ENCODE results near the gene PRDM16. TPM values are rescaled to one million over a fixed set of nuclear protein-coding genes. Genes with fewer than 3 reads are reported as not detected.

The PRDM16 gene
- total RNA-seq, 1 experiment from 2014 or later = 0.04 TPM

GRCh38 chr1:3103967-3104677 is 35.1 kb downstream of the PRDM16 start:
- Histone ChIP-seq H3K27me3 (ENCODE audit: low read length) (peaks cover 96% of the 10 kb centered on the region), H4K20me1 (ENCODE audit: low read length) (no peaks in the 10 kb centered on the region), H3F3A (ENCODE audit: low read length, unreplicated experiment) (no peaks in the 10 kb centered on the region), H2AFZ (ENCODE audit: low read length) (no peak overlapping the region), H3K4me1 (ENCODE audit: insufficient read depth, low read length) (no peaks in the 10 kb centered on the region), H3K9me2 (replicated peaks; ENCODE audit: low read length) (no peaks in the 10 kb centered on the region), H3K9me3 (ENCODE audit: low read length) (no peaks in the 10 kb centered on the region), H3K4me2 (ENCODE audit: low read length) (no peak overlapping the region), H3K9ac (ENCODE audit: low read length) (no peak overlapping the region), H3K27ac (ENCODE audit: low read length) (no peak overlapping the region), H3K36me3 (ENCODE audit: low read depth, low read length) (no peaks in the 10 kb centered on the region), H3K4me3 (ENCODE audit: low read length) (no peak overlapping the region), H3K79me2 (ENCODE audit: low read length) (no peaks in the 10 kb centered on the region)
- CTCF ChIA-PET = no interaction called here
- no TSS peak for BruUV-seq (replicated peaks)
- intact Hi-C loops (cut with micrococcal nuclease) = no loop called here
- no peak for TF ChIP-seq EZH2phosphoT487 (IDR thresholded peaks at IDR 0.05; ENCODE audit: borderline replicate concordance, low read length)
- no peak for TF ChIP-seq EZH2 (IDR thresholded peaks at IDR 0.05; ENCODE audit: low read length, unreplicated experiment)
- TF ChIP-seq, protein P1, sequence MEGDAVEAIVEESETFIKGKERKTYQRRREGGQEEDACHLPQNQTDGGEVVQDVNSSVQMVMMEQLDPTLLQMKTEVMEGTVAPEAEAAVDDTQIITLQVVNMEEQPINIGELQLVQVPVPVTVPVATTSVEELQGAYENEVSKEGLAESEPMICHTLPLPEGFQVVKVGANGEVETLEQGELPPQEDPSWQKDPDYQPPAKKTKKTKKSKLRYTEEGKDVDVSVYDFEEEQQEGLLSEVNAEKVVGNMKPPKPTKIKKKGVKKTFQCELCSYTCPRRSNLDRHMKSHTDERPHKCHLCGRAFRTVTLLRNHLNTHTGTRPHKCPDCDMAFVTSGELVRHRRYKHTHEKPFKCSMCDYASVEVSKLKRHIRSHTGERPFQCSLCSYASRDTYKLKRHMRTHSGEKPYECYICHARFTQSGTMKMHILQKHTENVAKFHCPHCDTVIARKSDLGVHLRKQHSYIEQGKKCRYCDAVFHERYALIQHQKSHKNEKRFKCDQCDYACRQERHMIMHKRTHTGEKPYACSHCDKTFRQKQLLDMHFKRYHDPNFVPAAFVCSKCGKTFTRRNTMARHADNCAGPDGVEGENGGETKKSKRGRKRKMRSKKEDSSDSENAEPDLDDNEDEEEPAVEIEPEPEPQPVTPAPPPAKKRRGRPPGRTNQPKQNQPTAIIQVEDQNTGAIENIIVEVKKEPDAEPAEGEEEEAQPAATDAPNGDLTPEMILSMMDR (conservative IDR thresholded peaks at IDR 0.05; ENCODE audit: low read depth, low read length) = no peak
- DNase-seq (no peak), ATAC-seq (no peak)
- POLR2A ChIA-PET (ENCODE audit: unreplicated experiment) = no interaction called here

DNA sequence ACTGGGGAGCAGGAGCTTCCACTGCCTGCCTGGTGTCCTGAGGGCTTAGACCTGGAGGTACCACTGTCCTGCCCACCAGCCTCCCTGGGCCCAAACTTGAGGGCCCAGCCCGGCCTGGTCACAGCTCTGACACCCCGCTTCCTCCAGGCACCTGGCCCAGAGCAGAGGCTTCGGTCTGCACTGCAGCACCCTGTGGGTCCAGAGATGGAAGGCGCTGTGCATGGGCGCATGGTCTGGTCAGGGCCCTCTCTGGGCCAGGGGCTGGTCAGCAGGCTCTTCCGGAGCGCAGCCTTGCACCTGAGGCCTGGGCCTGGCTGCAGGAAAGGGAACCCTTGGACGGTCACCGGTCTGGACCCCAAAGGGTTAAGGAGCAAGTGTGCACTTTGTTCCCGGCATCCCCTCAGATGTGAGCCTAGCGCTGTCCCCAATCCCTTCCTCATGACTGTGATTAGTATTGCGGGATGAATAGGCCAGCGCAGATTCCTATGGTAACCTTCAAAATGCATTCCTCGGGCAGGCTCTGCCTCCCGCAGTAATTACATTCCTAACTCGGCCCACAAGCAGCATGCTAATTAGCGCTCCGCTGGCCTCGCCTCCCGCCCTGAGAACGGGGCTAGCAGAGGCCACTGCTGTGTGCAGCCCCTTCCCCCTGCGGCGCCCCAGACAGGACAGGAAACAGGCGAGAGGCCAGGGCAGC is 36.3 kb downstream of the PRDM16 start:
- no peak for TF ChIP-seq EZH2phosphoT487 (IDR thresholded peaks at IDR 0.05; ENCODE audit: borderline replicate concordance, low read length)
- no peak for TF ChIP-seq EZH2 (IDR thresholded peaks at IDR 0.05; ENCODE audit: low read length, unreplicated experiment)
- TF ChIP-seq, protein P1 (conservative IDR thresholded peaks at IDR 0.05; ENCODE audit: low read depth, low read length) = no peak
- CTCF ChIA-PET = no interaction called here
- POLR2A ChIA-PET (ENCODE audit: unreplicated experiment) = no interaction called here
- no peaks in the 10 kb centered on the region for H3F3A ChIP-seq (ENCODE audit: low read length, unreplicated experiment)
- H3K4me2 ChIP-seq (ENCODE audit: low read length) = no peak overlapping the region
- no peak overlapping the region for H3K9ac ChIP-seq (ENCODE audit: low read length)
- H2AFZ ChIP-seq (ENCODE audit: low read length) = no peak overlapping the region
- intact Hi-C loops (cut with micrococcal nuclease) = no loop called here
- no peaks in the 10 kb centered on the region for H3K4me1 ChIP-seq (ENCODE audit: insufficient read depth, low read length)
- no peak overlapping the region for H3K27ac ChIP-seq (ENCODE audit: low read length)
- H3K79me2 ChIP-seq (ENCODE audit: low read length) = no peaks in the 10 kb centered on the region
- peaks cover 94% of the 10 kb centered on the region for H3K27me3 ChIP-seq (ENCODE audit: low read length)
- ATAC-seq = no peak
- no peak for DNase-seq
- no peaks in the 10 kb centered on the region for H3K36me3 ChIP-seq (ENCODE audit: low read depth, low read length)
- no peak overlapping the region for H3K4me3 ChIP-seq (ENCODE audit: low read length)
- BruUV-seq (replicated peaks) = no TSS peak
- no peaks in the 10 kb centered on the region for H3K9me2 ChIP-seq (replicated peaks; ENCODE audit: low read length)
- H3K9me3 ChIP-seq (ENCODE audit: low read length) = no peaks in the 10 kb centered on the region
- no peaks in the 10 kb centered on the region for H4K20me1 ChIP-seq (ENCODE audit: low read length)

GRCh38 chr1:3106216-3106615 is 37.2 kb downstream of the PRDM16 start:
- TF ChIP-seq EZH2 (IDR thresholded peaks at IDR 0.05; ENCODE audit: low read length, unreplicated experiment) = no peak
- H3F3A ChIP-seq (ENCODE audit: low read length, unreplicated experiment) = no peaks in the 10 kb centered on the region
- no peak overlapping the region for H3K4me3 ChIP-seq (ENCODE audit: low read length)
- peaks cover 94% of the 10 kb centered on the region for H3K27me3 ChIP-seq (ENCODE audit: low read length)
- no peaks in the 10 kb centered on the region for H3K4me1 ChIP-seq (ENCODE audit: insufficient read depth, low read length)
- no peaks in the 10 kb centered on the region for H3K9me2 ChIP-seq (replicated peaks; ENCODE audit: low read length)
- CTCF ChIA-PET = no interaction called here
- BruUV-seq (replicated peaks) = no TSS peak
- no peaks in the 10 kb centered on the region for H3K9me3 ChIP-seq (ENCODE audit: low read length)
- H3K36me3 ChIP-seq (ENCODE audit: low read depth, low read length) = no peaks in the 10 kb centered on the region
- intact Hi-C loops (cut with micrococcal nuclease) = no loop called here
- no peak overlapping the region for H2AFZ ChIP-seq (ENCODE audit: low read length)
- no peak for DNase-seq
- H3K4me2 ChIP-seq (ENCODE audit: low read length) = no peak overlapping the region
- no peaks in the 10 kb centered on the region for H3K79me2 ChIP-seq (ENCODE audit: low read length)
- no peak overlapping the region for H3K9ac ChIP-seq (ENCODE audit: low read length)
- POLR2A ChIA-PET (ENCODE audit: unreplicated experiment) = no interaction called here
- ATAC-seq = no peak
- no peaks in the 10 kb centered on the region for H4K20me1 ChIP-seq (ENCODE audit: low read length)
- H3K27ac ChIP-seq (ENCODE audit: low read length) = no peak overlapping the region
